Natural killer cell (primary cell): ENCODE results near the gene TALDO1. TPM values are rescaled to one million over a fixed set of nuclear protein-coding genes. Genes with fewer than 3 reads are reported as not detected.

ENCODE experiments used
- ATAC-seq, 3 donors: fragments of 150-1000 bp in 2 of 3; fragments of 200-7000 bp in 1 of 3; cut with Tn5 transposase; 1 replicate in 1 of 3; 2 replicates in 2 of 3; pipeline ENCODE4 v1.10.0; 2021; ENCODE audit warnings: mild to moderate bottlenecking in 2 of 3, moderate library complexity in 2 of 3
- DNase-seq, 2 donors: peaks; one replicate each; pipeline versions ENCODE4 v3.0.0 to v3.0.0-alpha.2; 2013 to 2021; ENCODE audit warnings: mixed read lengths in 1 of 2
- H3K27ac ChIP-seq: one replicate; pipeline ENCODE4 v1.5.1; 2013; ENCODE audit warnings: mild to moderate bottlenecking, low read length
- H3K27me3 ChIP-seq: one replicate; pipeline ENCODE4 v1.6.1; 2013; ENCODE audit warnings: low read length; ENCODE audit not compliant: control insufficient read depth, insufficient read depth
- H3K36me3 ChIP-seq: one replicate; pipeline ENCODE4 v1.6.1; 2013; ENCODE audit warnings: low read length; ENCODE audit not compliant: control insufficient read depth, insufficient read depth
- H3K4me1 ChIP-seq: one replicate; pipeline ENCODE4 v1.6.1; 2013; ENCODE audit warnings: low read length; ENCODE audit not compliant: control insufficient read depth, insufficient read depth
- H3K4me3 ChIP-seq: one replicate; pipeline ENCODE4 v1.5.1; 2013; ENCODE audit warnings: low read length
- H3K9me3 ChIP-seq: one replicate; pipeline ENCODE4 v1.6.1; 2013; ENCODE audit warnings: low read length; ENCODE audit not compliant: control insufficient read depth, insufficient read depth
- H3K27ac Mint-ChIP-seq, 2 donors: one replicate each; pipeline ENCODE4 v1.8.0; 2022; ENCODE audit warnings: mild to moderate bottlenecking in 2 of 2, mixed read lengths in 2 of 2, moderate library complexity in 1 of 2
- H3K27me3 Mint-ChIP-seq, 2 donors: one replicate each; pipeline ENCODE4 v1.8.0; 2022; ENCODE audit warnings: low read depth in 2 of 2, mixed read lengths in 2 of 2
- H3K36me3 Mint-ChIP-seq: one replicate; pipeline ENCODE4 v1.8.0; 2022; ENCODE audit warnings: mixed read lengths
- H3K4me1 Mint-ChIP-seq, 2 donors: one replicate each; pipeline ENCODE4 v1.8.0; 2022; ENCODE audit warnings: mixed read lengths in 2 of 2
- H3K4me3 Mint-ChIP-seq: one replicate; pipeline ENCODE4 v1.8.0; 2022; ENCODE audit warnings: mild to moderate bottlenecking, moderate library complexity, mixed read lengths
- H3K9me3 Mint-ChIP-seq, 2 donors: one replicate each; pipeline ENCODE4 v1.8.0; 2022; ENCODE audit warnings: mixed read lengths in 2 of 2
- WGBS: methylation state at CpG from one replicate; pipeline ENCODE4 v1.1.7; 2013; ENCODE audit warnings: missing lambda C conversion rate; ENCODE audit not compliant: insufficient coverage; 5-methylcytosine and 5-hydroxymethylcytosine counted together
- intact Hi-C: fragments of 100-400 bp; cut with micrococcal nuclease; formaldehyde crosslinking; loops from one replicate; pipeline ENCODE4 v1.14.2; 2022
- total RNA-seq, 4 donors: library from RNA; stranded (reverse); fragments of 120-200 nt in 1 of 4; gene quantifications; one replicate each; pipeline versions ENCODE4 v1.2.3 to v1.2.4, GENCODE V29; 2013 to 2022
- TF ChIP-seq, protein P1 (sequence below): fragments of 200-600 bp; IDR thresholded peaks from one replicate; pipeline ENCODE4 v1.8.0; 2022; ENCODE audit warnings: antibody characterized with exemption

The TALDO1 gene
- total RNA-seq, 3 donors from 2014 or later (not counting 1 experiment from before 2014, with no cell fraction given): 46.1 to 94.8 (median 55.4) TPM

DNA sequence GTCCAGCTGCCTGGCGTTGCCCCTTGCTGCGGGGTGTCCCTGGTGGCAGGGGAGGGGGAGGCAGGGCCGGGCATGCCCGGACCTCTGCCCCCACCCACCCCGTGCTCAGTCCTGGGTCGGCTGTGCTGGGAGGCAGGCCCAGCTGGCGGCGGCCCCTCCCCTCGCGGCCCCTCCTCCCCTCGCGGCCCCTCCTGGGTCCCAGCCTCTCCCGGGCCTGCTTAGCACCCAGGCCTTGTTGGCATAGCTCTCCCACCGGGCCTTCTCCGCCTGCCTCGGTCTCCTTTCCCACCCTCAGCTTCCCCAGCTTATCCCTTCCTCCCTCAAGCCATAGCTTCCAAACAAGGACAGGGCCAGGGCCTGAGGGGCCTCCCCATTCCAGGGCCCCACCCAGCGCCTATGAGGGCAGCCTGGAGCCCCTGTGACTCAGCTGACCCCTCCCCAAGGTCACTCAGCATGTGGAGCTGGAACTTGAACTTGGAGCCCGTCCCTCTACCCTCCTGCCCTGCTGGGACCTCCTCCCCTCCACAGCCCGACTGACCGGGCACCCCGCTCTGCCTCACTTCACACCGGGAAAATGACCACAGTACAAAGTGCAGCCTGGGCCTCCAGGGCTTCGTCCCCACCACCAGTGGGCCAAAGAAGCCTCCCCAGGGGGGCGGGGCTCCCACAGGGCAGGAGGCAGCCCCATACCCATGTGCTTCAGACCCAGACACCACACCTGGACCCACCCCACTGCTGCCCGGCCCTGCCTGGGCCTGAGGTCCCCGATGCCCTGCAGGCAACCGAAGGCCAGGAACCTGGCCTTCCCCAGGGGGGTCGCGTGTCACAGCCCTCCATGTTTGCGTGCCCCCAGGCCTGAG lies 40.1 kb upstream of the TALDO1 start:
- Histone ChIP-seq H3K4me3 (no peak overlapping the region), H3K9me3 (no peaks in the 10 kb centered on the region), H3K27ac (no peak overlapping the region), H3K4me1 (peaks cover 31% of the 10 kb centered on the region), H3K27me3 (peaks cover 14% of the 10 kb centered on the region), H3K36me3 (no peaks in the 10 kb centered on the region)
- Mint-ChIP-seq H3K4me3 (no peak overlapping the region), H3K27ac (no peak overlapping the region), H3K27me3 (peaks cover 0 to 13% of the 10 kb centered on the region in 2 donors), H3K9me3 (no peaks in the 10 kb centered on the region), H3K36me3 (no peaks in the 10 kb centered on the region), H3K4me1 (peaks cover 0 to 10% of the 10 kb centered on the region in 2 donors)
- intact Hi-C loops: no loop called here
- TF ChIP-seq, protein P1, sequence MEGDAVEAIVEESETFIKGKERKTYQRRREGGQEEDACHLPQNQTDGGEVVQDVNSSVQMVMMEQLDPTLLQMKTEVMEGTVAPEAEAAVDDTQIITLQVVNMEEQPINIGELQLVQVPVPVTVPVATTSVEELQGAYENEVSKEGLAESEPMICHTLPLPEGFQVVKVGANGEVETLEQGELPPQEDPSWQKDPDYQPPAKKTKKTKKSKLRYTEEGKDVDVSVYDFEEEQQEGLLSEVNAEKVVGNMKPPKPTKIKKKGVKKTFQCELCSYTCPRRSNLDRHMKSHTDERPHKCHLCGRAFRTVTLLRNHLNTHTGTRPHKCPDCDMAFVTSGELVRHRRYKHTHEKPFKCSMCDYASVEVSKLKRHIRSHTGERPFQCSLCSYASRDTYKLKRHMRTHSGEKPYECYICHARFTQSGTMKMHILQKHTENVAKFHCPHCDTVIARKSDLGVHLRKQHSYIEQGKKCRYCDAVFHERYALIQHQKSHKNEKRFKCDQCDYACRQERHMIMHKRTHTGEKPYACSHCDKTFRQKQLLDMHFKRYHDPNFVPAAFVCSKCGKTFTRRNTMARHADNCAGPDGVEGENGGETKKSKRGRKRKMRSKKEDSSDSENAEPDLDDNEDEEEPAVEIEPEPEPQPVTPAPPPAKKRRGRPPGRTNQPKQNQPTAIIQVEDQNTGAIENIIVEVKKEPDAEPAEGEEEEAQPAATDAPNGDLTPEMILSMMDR: no peak
- ATAC-seq (no peak), DNase-seq (no peak)
- WGBS: 64% methylated on average over 30 of the region's 30 CpGs

DNA sequence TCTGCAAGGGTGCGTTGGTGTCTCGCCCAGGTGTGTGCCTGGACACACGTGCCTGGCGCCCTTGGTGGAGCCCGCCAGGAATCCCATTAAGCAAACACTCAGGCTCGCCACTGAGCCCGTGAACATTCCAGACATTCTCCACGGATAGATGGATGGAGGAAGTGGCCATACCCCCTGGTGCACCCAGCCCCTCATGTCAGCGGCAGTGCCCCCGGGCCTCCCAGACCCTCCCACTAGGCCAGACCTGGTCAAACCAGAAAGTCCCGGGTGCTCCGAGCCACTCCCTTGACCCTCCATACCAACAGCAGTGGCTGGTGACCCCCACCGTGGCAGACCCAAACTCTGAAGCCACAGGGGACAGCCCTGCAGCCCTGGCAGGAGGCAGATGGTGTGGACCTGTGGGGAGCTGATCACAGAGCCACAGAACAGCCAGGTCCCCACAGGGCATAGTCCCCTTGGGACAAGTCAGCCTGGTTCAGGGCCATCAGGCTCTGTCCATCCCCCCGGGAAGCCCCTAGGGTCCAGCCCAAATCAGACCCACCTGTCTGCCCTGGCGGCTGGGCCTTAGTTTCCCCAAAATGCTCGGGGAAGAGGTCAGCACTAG lies 39.3 kb upstream of the TALDO1 start:
- Histone ChIP-seq H3K36me3 (no peaks in the 10 kb centered on the region), H3K27ac (no peak overlapping the region), H3K9me3 (no peaks in the 10 kb centered on the region), H3K4me1 (peaks cover 24% of the 10 kb centered on the region), H3K4me3 (no peak overlapping the region), H3K27me3 (peaks cover 14% of the 10 kb centered on the region)
- DNase-seq (no peak), ATAC-seq (no peak)
- H3K27me3 Mint-ChIP-seq: peaks cover 0 to 13% of the 10 kb centered on the region in 2 donors
- 90% methylated on average over 16 of the region's 16 CpGs for WGBS
- H3K4me1 Mint-ChIP-seq: peaks cover 0 to 6% of the 10 kb centered on the region in 2 donors
- no peak overlapping the region for H3K4me3 Mint-ChIP-seq
- no peak overlapping the region for H3K27ac Mint-ChIP-seq
- intact Hi-C loops: no loop called here
- H3K36me3 Mint-ChIP-seq: no peaks in the 10 kb centered on the region
- TF ChIP-seq, protein P1: no peak
- H3K9me3 Mint-ChIP-seq: no peaks in the 10 kb centered on the region

DNA sequence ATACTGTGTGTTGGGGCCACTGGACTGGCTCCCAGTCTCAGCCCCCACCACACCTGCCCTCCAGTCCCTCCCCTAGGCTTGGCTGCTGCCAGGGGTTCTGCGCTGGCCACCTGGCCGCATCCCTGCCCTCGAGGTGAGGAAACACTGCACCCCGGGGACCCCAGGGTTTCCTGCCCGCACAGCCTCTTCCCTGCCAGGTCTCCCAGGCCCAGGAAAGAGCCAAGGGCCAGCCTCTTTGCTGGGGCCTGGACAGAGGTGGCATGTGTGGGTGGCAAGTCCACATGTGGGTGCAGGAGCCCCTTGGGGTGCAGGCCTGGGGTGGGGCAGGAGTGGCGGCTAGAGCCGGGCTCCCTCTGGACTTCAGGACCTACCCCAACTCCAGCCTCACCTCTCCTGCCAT lies 38.8 kb upstream of the TALDO1 start:
- intact Hi-C loops: no loop called here
- DNase-seq (no peak), ATAC-seq (no peak)
- Mint-ChIP-seq H3K9me3 (no peaks in the 10 kb centered on the region), H3K27me3 (peaks cover 0 to 13% of the 10 kb centered on the region in 2 donors), H3K4me1 (peaks cover 0 to 3% of the 10 kb centered on the region in 2 donors), H3K27ac (no peak overlapping the region), H3K4me3 (no peak overlapping the region), H3K36me3 (no peaks in the 10 kb centered on the region)
- no peak overlapping the region for H3K4me3 ChIP-seq
- no peaks in the 10 kb centered on the region for H3K9me3 ChIP-seq
- peaks cover 19% of the 10 kb centered on the region for H3K4me1 ChIP-seq
- TF ChIP-seq, protein P1: no peak
- WGBS: 59% methylated on average over 5 of the region's 7 CpGs
- H3K27ac ChIP-seq: no peak overlapping the region
- peaks cover 14% of the 10 kb centered on the region for H3K27me3 ChIP-seq
- H3K36me3 ChIP-seq: no peaks in the 10 kb centered on the region
